Right kidney (tissue), 9 donors: Measurements from ENCODE around the gene ZNF524.
"Not testable (repeated sequence)": the region's sequence is repeated elsewhere in the genome, so short reads cannot be mapped to it uniquely, and the experiment has no call there.

ENCODE experiments used
- DNase-seq: peaks from one replicate; pipeline ENCODE4 v3.0.0-alpha.2; 2016
- long read RNA-seq, 8 donors: transcript quantifications; one replicate each; lab custom pipeline, GENCODE V29; 2026

The ZNF524 gene
- long read RNA-seq, donor 1, transcript ZNF524-203 (1 exons, 1,260 nt): minor isoform, 9 of 20 reads
- long read RNA-seq, donor 1, transcript ZNF524-201 (2 exons, 1,102 nt): major isoform, 11 of 20 reads
- long read RNA-seq, donor 1, partial matches to known transcripts: 0 of 20 reads
- long read RNA-seq, donor 1, other reads (novel, unspliced or antisense): 0 of 20 reads
- long read RNA-seq, donor 2, transcript ZNF524-201 (2 exons, 1,102 nt): major isoform, 12 of 18 reads
- long read RNA-seq, donor 2, transcript ZNF524-203 (1 exons, 1,260 nt): minor isoform, 6 of 18 reads
- long read RNA-seq, donor 2, partial matches to known transcripts: 0 of 18 reads
- long read RNA-seq, donor 2, other reads (novel, unspliced or antisense): 0 of 18 reads
- long read RNA-seq, donor 3, transcript ZNF524-203 (1 exons, 1,260 nt): major isoform, 6 of 9 reads
- long read RNA-seq, donor 3, partial matches to known transcripts: 0 of 9 reads
- long read RNA-seq, donor 3, other reads (novel, unspliced or antisense): 0 of 9 reads
- long read RNA-seq, donor 4, transcript ZNF524-203 (1 exons, 1,260 nt): minor isoform, 6 of 18 reads
- long read RNA-seq, donor 4, transcript ZNF524-201 (2 exons, 1,102 nt): major isoform, 12 of 18 reads
- long read RNA-seq, donor 4, partial matches to known transcripts: 0 of 18 reads
- long read RNA-seq, donor 4, other reads (novel, unspliced or antisense): 0 of 18 reads
- long read RNA-seq, donor 5, transcript ZNF524-201 (2 exons, 1,102 nt): major isoform, 7 of 10 reads
- long read RNA-seq, donor 5, partial matches to known transcripts: 0 of 10 reads
- long read RNA-seq, donor 5, other reads (novel, unspliced or antisense): 0 of 10 reads
- long read RNA-seq, donor 6, transcript ZNF524-201 (2 exons, 1,102 nt): major isoform, 16 of 21 reads
- long read RNA-seq, donor 6, transcript ZNF524-203 (1 exons, 1,260 nt): minor isoform, 5 of 21 reads
- long read RNA-seq, donor 6, partial matches to known transcripts: 0 of 21 reads
- long read RNA-seq, donor 6, other reads (novel, unspliced or antisense): 0 of 21 reads
- long read RNA-seq, donor 7, transcript ZNF524-203 (1 exons, 1,260 nt): minor isoform, 6 of 18 reads
- long read RNA-seq, donor 7, transcript ZNF524-201 (2 exons, 1,102 nt): major isoform, 12 of 18 reads
- long read RNA-seq, donor 7, partial matches to known transcripts: 0 of 18 reads
- long read RNA-seq, donor 7, other reads (novel, unspliced or antisense): 0 of 18 reads
- long read RNA-seq, donor 8, transcript ZNF524-203 (1 exons, 1,260 nt): minor isoform, 5 of 17 reads
- long read RNA-seq, donor 8, transcript ZNF524-201 (2 exons, 1,102 nt): major isoform, 11 of 17 reads
- long read RNA-seq, donor 8, partial matches to known transcripts: 0 of 17 reads
- long read RNA-seq, donor 8, other reads (novel, unspliced or antisense): 0 of 17 reads

GRCh38 chr19:55599842-55600661, at the start of gene ZNF524:
TSS of gene ZNF524 (plus strand) at chr19:55600288. CDS start at chr19:55602113, 1,825 bp downstream.
- peak; percentile 100 for DNase-seq

- DNase-seq: no peak
Observed at GRCh38 chr19:55550321-55550650, 49.8 kb upstream of the ZNF524 start.

GRCh38 chr19:55552206-55552605, 47.9 kb upstream of the ZNF524 start:
- no peak for DNase-seq

- DNase-seq: no peak
Observed at GRCh38 chr19:55552620-55553019, 47.5 kb upstream of the ZNF524 start.

GRCh38 chr19:55553217-55554182, 46.6 kb upstream of the ZNF524 start:
- no peak for DNase-seq

- no peak for DNase-seq
Observed at GRCh38 chr19:55554302-55554701, 45.8 kb upstream of the ZNF524 start.

GRCh38 chr19:55554741-55555152, 45.3 kb upstream of the ZNF524 start:
- DNase-seq: no peak

GRCh38 chr19:55559684-55560083, 40.4 kb upstream of the ZNF524 start:
- no peak for DNase-seq

GRCh38 chr19:55563261-55563690, 36.8 kb upstream of the ZNF524 start:
- DNase-seq: peak; percentile 34

GRCh38 chr19:55566823-55567222, 33.3 kb upstream of the ZNF524 start:
- DNase-seq: no peak

- no peak for DNase-seq
Observed at GRCh38 chr19:55567708-55568328, 32.3 kb upstream of the ZNF524 start.

- not testable (repeated sequence) for DNase-seq
Observed at GRCh38 chr19:55569477-55569876, 30.6 kb upstream of the ZNF524 start.

GRCh38 chr19:55573929-55574328, 26.2 kb upstream of the ZNF524 start:
- not testable (repeated sequence) for DNase-seq

- no peak for DNase-seq
Observed at GRCh38 chr19:55576746-55577145, 23.3 kb upstream of the ZNF524 start.

- DNase-seq: no peak
Observed at GRCh38 chr19:55578031-55578760, 21.9 kb upstream of the ZNF524 start.

- no peak for DNase-seq
Observed at GRCh38 chr19:55578761-55579747, 21.0 kb upstream of the ZNF524 start.
